Astrocyte of the spinal cord (primary cell): ENCODE results near the gene PNMA6E.
"Not testable (repeated sequence)": the region's sequence is repeated elsewhere in the genome, so short reads cannot be mapped to it uniquely, and the experiment has no call there.

Experiments
- DNase-seq: peaks from one replicate; pipeline ENCODE4 v3.0.0; 2011; ENCODE audit warnings: low read depth, low spot score
- H3K4me3 ChIP-seq: 2 replicates; pipeline ENCODE4 v1.5.1; 2011; ENCODE audit warnings: low read depth, mild to moderate bottlenecking, low read length, moderate library complexity
- CTCF ChIP-seq: IDR thresholded peaks from 2 replicates; pipeline ENCODE4 v1.5.1; 2012; ENCODE audit warnings: low read depth, mild to moderate bottlenecking, low read length, inconsistent platforms
- in situ Hi-C: cut with HindIII; loops from 2 replicates; pipeline ENCODE4 v1.10.0; 2017; ENCODE audit warnings: low sequenced_read_pairs

PNMA6E gene

GRCh38 chrX:153387987-153388721 is 13.0 kb downstream of the PNMA6E start:
- no peak overlapping the region for H3K4me3 ChIP-seq
- in situ Hi-C loops, result no loop called here
- no peak for TF ChIP-seq CTCF
- no peak for DNase-seq

GRCh38 chrX:153387345-153387744 is 13.8 kb downstream of the PNMA6E start:
- no peak for DNase-seq
- no peak overlapping the region for H3K4me3 ChIP-seq
- in situ Hi-C loops, result no loop called here
- TF ChIP-seq CTCF, result no peak

- in situ Hi-C loops, result no loop called here
- no peak for TF ChIP-seq CTCF
- DNase-seq, result no peak
- no peak overlapping the region for H3K4me3 ChIP-seq
Observed at GRCh38 chrX:153386097-153386496, 15.1 kb downstream of the PNMA6E start.

- DNase-seq, in situ Hi-C loops, H3K4me3 ChIP-seq: not testable (repeated sequence)
Observed at GRCh38 chrX:153384973-153385372, 16.2 kb downstream of the PNMA6E start.

- no peak for DNase-seq
- TF ChIP-seq CTCF, result no peak
- in situ Hi-C loops, result no loop called here
- H3K4me3 ChIP-seq, result no peak overlapping the region
Observed at GRCh38 chrX:153384390-153384789, 16.8 kb downstream of the PNMA6E start.

- no peak overlapping the region for H3K4me3 ChIP-seq
- in situ Hi-C loops, result no loop called here
- no peak for TF ChIP-seq CTCF
- DNase-seq, result no peak
Observed at GRCh38 chrX:153382563-153383482, 18.3 kb downstream of the PNMA6E start.
